Colon (tissue), 2 donors: ENCODE data around the gene ERVK3-1.
"Not testable (repeated sequence)": the region's sequence is repeated elsewhere in the genome, so short reads cannot be mapped to it uniquely, and the experiment has no call there.

Source experiments
- FAIRE-seq: peaks from 2 replicates; lab custom pipeline; 2012; peaks lifted over from hg19 to GRCh38; lab: Jason Lieb, UNC
- donor health status: control.
- donor health status: control.

The ERVK3-1 gene

DNA sequence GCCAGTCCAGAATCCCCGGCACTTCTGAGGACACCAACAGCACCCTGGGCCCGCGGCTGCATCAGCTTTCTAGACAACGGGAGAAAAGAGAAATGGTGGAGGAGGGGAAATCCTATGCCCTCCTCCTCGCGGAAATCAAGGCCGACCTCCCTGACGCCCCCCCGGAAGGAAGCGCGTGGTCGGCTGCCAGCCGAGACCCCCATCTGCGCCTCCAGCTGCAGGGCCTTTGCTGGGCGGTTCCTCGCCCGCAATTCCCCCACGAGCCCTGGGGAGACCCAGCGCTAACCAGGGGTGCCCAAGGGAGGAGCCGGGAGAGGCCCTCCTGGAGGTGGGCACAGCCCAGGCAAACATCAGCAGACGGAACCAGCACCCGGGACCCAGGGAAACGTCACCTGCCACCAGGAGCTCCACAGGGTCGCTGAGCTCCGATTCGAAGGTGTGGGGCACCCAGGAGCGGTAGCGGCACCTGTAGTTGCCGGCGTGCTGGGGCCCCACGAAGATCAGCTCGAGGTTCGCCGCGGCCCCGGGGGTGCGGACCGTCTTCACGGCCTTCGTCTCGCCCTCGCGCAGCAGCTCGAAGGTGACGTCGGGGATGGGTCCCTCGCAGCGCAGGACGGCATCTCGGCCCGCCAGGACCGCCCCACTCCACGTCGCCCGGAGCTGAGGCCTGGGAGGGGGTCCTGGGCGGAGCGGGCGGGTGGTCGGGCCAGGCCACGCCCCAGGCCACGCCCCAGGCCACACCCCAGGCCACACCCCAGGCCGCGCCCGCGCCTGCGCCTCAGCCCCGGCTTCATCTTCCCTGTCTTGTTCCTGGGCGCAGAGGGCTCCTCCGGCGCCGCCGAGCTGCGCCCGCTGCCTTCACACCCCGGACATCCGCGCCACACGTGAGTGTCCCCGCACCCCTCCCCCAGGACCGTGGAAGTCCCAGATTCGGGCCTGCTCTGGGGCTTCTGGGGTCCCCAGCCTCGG, 42.1 kb downstream of the ERVK3-1 start:
- no peak for FAIRE-seq

DNA sequence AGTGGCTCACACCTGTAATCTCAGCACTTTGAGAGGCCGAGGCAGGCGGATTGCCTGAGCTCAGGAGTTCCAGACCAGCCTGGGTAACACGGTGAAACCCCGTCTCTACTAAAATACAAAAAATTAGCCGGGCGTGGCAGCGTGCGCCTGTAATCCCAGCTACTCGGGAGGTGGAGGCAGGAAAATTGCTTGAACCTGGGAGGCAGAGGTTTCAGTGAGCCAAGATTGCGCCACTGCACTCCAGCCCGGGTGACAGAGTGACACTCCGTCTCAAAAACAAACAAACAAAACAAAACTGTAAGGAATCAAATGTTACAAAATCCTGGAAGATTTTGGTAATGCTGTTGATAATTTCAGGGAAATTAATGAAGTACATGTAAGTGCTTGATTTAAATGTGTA, 42.9 kb downstream of the ERVK3-1 start:
- FAIRE-seq = not testable (repeated sequence)

DNA sequence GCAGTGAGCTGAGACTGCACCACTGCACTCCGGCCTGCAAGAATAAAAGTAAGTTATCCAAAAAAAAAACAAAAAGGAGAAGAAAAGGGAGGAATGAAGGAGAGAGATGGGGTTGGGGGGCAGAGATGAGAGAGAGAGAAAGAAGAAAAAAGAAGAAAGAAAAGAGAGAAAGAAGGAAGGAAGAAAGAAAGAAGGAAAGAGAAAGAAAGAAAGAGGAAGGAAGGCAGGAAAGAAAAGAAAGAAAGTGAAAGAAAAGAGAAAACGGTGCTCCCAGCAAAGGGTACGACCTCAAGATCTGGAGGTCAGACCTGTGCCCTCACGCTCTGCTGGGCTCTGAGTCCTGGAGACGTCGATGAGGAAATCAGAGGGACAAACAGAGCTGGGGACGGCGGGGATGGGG, 44.4 kb downstream of the ERVK3-1 start:
- FAIRE-seq = no peak

DNA sequence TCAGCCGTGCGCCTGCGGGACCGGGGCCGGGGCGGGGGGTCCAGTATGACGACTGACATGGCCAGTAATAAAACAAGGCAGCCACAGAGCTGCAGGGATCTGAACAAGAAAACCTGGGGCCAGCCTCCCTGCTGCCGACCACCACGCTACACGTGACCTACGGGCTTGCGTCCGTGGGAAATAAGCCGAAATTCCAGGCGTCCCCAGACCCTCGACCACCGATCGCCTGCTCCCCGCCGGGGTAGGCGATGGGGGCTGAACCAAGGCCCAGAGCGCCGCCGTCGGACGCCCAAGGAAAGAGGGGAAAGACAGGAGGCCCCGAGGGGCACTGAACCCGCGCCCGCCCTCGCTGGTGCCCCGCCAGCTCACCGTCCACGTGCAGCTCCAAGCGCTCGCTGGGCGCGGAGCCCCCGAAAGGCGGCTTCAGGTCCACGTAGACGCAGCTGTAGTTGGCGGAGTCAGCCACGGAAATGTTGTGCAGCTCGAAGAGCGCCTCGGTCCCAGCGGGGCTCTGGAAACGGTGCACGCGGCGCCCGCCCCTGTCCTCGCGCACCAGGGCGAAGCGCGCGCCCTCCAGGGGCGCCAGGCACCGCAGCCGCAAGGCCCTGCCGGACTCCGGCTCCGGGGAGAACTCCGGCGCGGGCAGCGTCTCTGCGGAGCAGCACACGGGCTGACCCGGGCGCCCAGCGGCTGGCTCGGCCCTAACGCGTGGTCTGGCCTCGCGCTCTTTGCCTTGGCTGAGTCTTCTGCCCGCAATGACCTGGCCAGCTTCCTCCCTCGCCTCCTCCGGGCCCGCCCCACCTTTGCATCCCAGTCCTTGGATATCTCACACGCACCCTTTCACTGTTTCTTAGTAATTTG, 45.1 kb downstream of the ERVK3-1 start:
- no peak for FAIRE-seq

DNA sequence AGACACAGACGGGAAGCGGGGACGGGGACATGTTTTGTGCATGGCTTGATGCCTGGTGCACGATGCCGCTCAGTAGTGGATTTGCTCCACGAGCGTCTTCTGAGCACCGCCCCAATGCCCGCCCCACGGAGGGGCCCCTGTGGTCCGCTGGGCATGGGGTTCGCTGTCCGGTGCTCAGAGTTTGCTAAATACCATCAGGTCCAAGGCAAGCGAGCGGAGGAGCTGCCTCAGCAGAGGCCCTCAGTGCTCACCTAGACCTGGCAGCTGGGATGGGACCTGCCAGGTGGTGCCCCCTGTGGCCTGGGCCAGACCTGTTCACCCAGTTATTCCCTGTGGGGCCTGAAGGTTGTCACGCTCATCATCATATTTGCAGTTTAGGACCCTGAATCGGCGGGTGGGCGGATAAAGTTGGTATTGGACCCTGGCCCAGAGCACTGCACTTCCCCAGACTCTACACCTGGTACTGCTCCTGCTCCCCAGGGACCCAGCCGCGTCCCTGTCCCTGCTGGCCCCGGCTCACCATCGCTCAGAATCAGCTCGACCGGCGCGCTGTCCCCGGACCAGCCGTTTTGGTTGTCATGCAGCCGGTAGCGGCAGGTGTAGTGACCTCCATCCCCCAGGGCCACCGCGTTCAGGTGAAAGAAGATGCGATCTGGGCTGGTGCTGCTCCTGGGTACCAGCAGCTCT, 45.8 kb downstream of the ERVK3-1 start:
- FAIRE-seq = no peak

DNA sequence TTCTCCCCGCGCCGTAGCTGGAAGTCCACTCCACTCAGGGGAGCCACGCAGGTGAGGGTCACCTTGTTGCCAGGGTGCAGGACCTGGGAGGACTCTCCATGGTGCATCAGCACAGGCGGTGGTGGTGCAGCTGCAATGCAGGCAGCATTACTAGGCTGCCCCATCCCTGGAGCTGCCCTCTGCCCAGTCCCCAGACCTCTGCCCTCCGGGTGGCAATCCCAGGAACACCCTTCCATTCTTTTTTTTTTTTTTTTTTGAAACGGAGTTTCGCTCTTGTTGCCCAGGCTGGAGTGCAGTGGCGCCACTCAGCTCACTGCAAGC, 46.3 kb downstream of the ERVK3-1 start:
- FAIRE-seq = no peak

DNA sequence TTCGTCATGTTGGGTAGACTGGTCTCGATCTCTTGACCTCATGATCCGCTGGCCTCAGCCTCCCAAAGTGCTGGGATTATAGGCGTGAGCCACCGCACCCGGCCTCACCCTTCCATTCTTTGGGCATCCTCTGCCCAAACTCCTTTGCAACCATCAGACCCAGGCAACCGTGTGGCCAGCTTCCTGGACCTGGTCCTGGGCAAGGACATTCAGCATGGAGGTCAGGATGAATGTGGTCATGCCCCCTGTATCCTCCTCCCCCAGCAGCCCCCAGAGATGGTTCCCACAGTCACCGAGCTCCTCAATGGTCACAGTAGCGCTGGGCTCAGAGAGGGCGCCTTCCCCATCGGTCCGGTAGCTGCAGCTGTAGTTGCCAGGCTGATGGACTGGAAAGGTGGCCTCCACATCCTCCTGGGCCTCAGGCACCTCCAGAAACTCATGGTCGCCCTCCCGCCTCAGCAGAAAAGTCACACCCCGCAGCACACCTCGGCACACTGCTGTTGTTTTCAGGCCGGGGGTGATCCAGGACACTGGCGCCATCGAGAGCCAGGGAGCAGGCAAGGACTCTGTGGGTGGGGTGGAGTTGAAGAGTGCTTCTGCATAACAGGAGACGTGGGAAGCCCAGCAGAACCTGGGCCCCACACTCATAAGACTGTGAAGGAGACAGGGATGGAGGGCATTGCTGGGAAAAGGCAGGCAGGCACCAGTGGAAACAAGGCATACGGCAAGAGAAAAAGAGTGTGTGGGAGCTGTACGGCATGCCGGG, 47.0 kb downstream of the ERVK3-1 start:
- no peak for FAIRE-seq

DNA sequence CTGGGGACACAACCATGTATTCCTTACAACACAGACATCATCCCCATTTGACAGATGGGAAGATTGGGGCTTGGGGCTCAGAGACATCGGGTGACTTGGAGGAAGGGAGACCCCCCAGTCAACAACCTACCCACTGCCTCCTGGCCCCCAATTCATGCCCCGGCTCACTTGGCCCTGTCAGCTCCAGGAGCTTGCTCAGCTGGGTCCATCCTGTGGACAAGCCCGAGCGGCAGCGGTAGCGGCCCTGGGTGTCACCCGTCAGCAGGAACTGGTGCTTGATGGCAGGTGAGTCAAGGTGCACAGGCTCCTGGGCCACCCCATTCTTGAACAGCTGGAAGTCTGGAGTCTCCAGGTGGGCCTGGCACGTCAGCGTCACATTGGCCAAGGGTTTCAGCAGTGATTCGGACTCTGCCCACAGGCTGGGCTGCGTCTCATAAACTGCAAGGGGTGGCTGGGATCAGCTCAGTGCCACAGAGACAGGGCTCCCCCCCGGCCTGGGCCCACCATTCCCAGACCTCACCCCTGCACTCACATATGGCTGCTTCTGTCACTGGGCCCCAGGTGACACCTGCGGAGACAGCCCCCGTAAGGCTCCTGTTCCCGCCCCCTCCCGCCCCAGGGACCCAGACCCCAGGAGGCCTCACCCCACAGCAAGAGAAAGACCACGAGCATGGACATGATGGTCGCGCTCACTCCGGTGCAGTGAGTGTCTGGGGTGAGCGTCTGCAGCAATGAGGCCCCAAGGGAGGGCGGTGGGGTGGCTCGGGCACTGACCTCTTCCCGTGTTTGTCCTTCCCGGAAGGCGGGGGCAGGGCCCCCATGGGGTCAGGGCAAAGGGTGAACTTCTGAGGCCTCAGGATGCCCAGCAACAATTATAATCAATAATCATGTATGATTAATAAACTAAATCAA, 47.8 kb downstream of the ERVK3-1 start, which contains the start of gene A1BG:
TSS of gene A1BG (minus strand) at position 733 of the 912 bp plus-strand sequence. CDS start at position 678, 55 bp downstream.
- no peak for FAIRE-seq

DNA sequence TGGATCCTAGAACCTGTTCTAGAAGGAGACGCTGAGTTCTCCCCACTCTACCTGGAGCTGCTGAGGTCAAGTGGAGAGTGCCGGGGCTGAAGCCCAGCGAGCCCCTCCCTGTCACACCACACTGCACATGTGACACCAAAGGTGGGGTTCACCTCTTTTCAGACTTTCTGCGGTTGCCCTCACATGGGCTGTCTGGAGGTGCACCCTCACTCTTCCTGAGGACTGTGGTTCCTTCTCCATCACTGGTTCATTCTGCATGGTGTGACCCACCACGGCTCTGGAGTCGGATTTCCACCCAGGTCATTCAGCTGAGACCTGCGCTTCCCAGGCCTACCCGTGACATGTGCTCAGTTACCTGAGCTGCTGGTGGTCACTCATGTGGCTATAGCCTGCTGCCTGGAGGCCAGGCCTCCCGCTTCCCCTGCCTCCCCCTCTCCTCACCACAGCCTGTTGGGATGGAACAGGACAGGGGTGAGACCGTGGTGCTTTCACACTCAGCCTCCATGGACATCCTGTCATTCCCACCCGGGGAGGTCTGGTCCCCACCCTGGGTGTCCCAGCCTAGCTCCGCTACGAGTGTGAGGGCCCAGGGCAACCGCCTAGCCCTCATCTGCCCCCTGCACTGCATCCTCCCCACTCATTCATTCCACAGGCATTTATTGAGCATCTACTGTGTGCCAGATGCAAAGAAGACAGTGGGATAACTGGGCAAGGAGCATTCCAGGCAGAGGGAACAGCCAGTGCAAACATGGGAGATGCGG, 48.7 kb downstream of the ERVK3-1 start:
- FAIRE-seq = no peak

DNA sequence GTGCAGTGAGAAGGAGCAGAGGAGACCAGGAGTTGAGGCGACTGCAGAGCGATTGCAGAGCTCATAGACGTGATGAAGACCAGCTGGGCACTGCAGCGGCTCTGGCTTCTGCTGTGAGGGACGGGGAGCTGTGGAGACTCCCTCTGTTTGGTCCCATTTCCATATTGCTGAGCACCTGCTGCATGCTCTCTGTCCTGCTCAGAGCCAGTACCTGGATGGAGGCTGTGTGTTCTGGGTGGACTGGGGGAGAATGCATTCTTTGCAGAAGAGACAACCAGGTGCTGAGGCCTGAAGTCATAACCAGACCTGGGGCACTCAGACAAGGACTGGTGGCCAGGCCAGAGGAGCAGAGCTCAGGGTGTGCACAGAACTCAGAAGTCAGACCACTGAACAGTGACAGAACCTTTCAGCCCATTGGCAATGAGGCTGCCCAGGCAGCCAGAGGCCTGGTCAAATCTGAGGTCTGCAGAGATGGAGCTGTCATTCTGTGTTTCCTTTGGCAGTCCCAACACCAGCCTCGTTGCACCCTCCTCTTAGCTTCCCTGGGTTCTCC, 49.4 kb downstream of the ERVK3-1 start:
- no peak for FAIRE-seq

DNA sequence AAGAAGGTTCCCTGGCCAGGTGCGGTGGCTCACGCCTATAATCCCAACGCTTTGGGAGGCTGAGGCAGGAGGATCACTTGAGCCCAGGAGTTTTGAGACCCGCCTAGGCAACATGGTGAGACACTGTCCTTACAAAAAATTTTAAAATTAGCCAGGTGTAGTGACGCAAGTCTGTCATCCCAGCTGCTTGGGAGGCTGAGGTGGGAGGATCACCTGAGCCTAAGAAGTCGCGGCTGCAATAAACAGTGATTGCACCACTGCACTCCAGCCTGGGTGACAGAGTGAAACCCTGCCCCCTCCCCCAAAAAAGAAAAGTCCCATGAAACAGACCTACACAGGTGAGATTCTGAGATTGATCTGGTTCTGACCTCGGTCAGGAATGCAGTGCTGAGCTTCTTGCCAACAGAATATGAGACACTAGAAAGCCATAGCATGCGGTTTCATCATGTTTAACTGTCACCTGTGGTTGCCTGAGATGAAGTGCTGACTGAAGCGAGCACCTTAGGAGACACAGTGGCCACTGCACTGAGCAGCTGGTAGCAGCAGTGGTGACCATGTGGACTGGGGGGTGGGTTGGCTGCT, 50.1 kb downstream of the ERVK3-1 start:
- FAIRE-seq = no peak

DNA sequence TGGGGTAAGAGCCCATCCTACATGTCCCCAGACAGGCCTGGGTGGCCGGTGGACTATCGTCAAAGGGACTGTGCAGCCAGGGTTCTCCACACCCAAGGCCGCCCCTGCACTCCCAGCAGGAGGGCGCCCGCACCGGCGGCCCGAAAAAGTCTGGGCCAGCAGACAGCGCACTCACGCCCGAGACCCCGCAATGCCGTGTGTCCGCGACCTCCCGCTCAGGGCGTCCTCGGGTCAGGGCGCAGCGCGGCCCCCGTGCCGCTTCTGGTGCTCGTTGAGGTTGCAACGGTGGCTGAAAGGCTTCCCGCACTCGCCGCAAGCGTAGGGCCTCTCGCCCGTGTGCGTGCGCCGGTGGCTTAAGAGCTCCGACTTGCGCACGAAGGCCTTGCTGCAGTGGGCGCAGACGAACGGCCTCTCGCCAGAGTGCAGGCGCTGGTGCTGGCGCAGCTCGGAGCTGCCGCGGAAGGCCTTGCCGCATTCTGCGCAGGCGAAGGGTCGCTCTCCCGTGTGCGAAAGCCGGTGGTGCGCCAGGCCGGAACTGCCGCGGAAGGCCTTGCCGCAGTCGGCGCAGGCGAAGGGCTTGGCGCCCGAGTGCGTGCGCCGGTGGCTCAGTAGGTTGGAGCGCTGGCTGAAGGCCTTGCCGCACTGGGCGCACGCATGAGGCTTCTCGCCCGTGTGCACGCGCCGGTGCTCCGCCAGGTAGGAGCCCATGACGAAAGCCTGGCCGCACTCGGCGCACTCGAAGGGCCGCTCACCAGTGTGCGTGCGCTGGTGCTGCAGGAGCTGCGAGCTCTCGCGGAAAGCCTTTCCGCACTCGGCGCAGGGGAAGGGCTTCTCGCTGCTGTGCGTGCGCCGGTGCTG, 51.0 kb downstream of the ERVK3-1 start:
- FAIRE-seq = no peak

DNA sequence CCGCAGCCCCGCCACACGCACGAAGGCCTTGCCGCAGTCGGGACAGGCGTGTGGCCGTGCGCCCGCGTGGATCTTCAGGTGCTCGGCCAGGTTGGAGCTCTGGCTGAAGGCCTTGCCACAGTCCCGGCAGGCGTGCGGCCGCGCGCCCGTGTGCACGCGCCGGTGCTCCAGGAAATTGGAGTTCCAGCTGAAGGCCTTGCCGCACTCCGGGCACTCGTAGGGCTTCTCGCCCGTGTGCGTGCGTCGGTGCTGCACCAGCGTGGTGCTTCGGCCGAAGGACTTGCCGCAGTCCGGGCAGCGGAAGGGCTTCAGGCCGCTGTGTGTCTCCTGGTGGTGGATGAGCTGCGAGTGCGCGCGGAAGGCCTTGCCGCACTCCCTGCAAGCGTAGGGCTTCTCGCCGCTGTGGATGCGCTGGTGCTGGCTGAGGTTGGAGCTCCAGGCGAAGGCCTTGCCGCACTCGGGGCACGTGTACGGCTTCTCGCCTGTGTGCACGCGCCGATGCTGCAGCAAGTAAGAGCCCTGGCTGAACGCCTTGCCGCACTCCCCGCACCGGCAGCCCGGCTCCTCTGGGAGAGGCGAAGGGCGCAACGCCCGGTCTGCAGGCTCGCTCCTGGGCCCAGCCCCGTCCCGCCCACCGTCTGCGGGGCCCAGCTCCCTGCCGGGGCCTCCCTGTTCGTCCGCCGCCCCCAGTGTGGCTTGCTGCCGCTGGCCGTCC, 51.7 kb downstream of the ERVK3-1 start:
- no peak for FAIRE-seq

DNA sequence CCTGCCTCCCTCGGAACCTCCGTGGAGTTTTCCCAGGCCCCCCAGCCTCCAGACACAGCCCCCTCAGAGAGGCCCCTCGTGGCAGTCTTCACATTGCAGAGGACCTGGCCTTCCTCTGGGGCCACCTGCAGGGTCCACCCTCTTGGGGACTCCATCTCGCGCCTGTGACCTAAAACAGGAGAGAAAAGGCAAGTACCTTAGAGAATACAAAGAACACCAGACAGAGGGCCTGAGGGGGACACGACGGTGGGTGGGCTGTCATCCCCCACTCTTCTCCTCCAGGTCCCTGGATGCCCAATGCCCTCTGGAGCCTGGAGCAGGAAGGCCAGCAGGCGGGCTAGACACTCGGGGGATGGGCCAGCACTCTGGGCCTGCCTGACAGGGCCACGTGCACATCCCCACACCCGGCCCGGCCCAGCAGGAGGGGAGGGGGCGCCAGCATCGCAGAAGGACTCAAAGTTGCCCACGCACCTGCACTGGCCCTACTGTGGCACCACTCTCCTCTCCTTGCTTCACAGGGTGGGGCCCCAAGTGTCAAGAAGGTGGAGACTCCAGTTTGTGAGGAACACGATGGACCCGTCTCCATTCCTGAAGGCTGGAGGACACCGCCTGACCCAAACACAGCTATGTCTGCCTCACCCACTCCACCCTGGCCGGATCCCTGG, 52.4 kb downstream of the ERVK3-1 start:
- FAIRE-seq = no peak

DNA sequence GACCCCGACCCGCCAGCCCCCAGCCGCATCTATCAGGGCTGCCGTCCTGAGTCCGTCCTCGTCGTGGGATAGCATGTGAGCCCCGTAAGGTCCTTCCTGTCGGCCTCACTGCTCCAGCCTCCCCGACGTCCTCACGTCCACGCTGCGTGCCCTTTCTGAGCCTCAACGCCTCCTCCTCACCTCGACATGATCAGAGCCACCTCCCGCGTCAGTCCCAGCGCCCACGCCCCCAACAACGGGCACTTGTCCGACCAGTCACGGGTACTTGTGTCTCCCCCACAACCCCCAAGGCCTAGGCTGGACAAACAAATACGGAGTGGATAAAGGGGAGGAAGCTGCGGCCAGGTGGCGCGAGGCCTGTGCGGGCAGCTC, 56.7 kb downstream of the ERVK3-1 start:
- no peak for FAIRE-seq

DNA sequence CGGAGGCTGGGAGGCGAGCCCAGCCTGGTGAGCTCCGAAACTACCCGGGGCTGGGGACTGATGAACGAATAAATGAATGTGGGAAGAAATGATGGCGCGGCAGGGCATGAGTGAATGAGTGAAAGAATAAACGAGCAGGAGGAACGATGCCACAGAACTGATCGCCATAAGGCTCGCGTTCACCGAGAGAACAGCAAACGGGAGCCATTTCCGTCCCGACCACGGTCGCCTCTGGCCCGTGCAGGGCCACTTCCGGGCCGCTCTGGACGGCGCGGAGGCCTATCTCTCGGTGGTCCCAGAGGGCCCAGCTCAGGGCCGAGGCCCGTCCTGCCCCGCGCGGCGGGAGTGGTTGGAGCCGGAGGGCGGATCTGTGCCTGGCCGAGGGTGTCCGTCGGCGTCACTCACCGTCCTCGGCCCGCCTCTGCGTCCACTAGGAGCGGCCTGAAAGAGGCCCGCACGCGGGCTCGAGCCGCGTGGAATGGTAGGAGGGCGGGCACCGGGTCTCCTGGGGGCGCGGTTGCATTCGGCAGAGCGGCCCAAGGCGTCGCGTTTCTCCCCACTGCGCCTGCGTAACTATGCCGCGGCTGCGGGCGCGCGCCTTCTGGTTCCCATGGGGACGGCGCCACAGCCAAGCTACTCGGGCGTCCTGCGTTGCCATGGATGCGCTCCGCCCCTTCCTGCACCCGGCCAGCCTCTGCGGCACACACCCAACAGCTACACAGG, 57.3 kb downstream of the ERVK3-1 start, which contains the start of gene ZNF497:
TSS of gene ZNF497 (minus strand) at position 480 of the 723 bp plus-strand sequence. CDS start 5,116 bp downstream, outside the sequence.
- no peak for FAIRE-seq
